ENCODE data around the gene PRAMEF13.
"Not testable (repeated sequence)": the region's sequence is repeated elsewhere in the genome, so short reads cannot be mapped to it uniquely, and the experiment has no call there.

PRAMEF13 gene

GRCh38 chr1:13201309-13201708, at the start of gene PRAMEF13:
TSS of gene PRAMEF13 (minus strand) at chr1:13201409. CDS start at chr1:13199589, 1,820 bp downstream.
- DNase-seq (ENCODE audit: low spot score): not testable (repeated sequence)

GRCh38 chr1:13247122-13247521, 45.9 kb upstream of the PRAMEF13 start:
- DNase-seq (ENCODE audit: low spot score): not testable (repeated sequence)

GRCh38 chr1:13246554-13246871, 45.3 kb upstream of the PRAMEF13 start:
- not testable (repeated sequence) for DNase-seq (ENCODE audit: low spot score)

GRCh38 chr1:13245841-13246553, 44.8 kb upstream of the PRAMEF13 start:
- DNase-seq (ENCODE audit: low spot score): not testable (repeated sequence)

- not testable (repeated sequence) for DNase-seq (ENCODE audit: low spot score)
These were observed 42.5 kb upstream of the PRAMEF13 start for GRCh38 chr1:13243536-13244263.

GRCh38 chr1:13239633-13240032, 38.4 kb upstream of the PRAMEF13 start:
- DNase-seq (ENCODE audit: low spot score): not testable (repeated sequence)

GRCh38 chr1:13237572-13237971, 36.4 kb upstream of the PRAMEF13 start:
- not testable (repeated sequence) for DNase-seq (ENCODE audit: low spot score)

GRCh38 chr1:13234057-13234456, 32.8 kb upstream of the PRAMEF13 start:
- DNase-seq (ENCODE audit: low spot score): not testable (repeated sequence)

- DNase-seq (ENCODE audit: low spot score): not testable (repeated sequence)
These were observed 30.8 kb upstream of the PRAMEF13 start for GRCh38 chr1:13232056-13232455.

GRCh38 chr1:13231061-13231750, 30.0 kb upstream of the PRAMEF13 start:
- DNase-seq (ENCODE audit: low spot score): not testable (repeated sequence)

GRCh38 chr1:13230601-13231000, 29.4 kb upstream of the PRAMEF13 start:
- not testable (repeated sequence) for DNase-seq (ENCODE audit: low spot score)

- not testable (repeated sequence) for DNase-seq (ENCODE audit: low spot score)
These were observed 28.9 kb upstream of the PRAMEF13 start for GRCh38 chr1:13230096-13230495.

- DNase-seq (ENCODE audit: low spot score): no peak
These were observed 27.2 kb upstream of the PRAMEF13 start for GRCh38 chr1:13228343-13228781.

GRCh38 chr1:13227271-13228055, 26.3 kb upstream of the PRAMEF13 start:
- DNase-seq (ENCODE audit: low spot score): not testable (repeated sequence)

- not testable (repeated sequence) for DNase-seq (ENCODE audit: low spot score)
These were observed 24.5 kb upstream of the PRAMEF13 start, which contains the start of gene PRAMEF18 for GRCh38 chr1:13225675-13226204. TSS of gene PRAMEF18 (minus strand) at chr1:13226154. CDS start at chr1:13226106, 48 bp downstream.

- no peak for DNase-seq (ENCODE audit: low spot score)
These were observed 23.4 kb upstream of the PRAMEF13 start for GRCh38 chr1:13224480-13225060.

- DNase-seq (ENCODE audit: low spot score): not testable (repeated sequence)
These were observed 21.6 kb upstream of the PRAMEF13 start for GRCh38 chr1:13222788-13223187.

- not testable (repeated sequence) for DNase-seq (ENCODE audit: low spot score)
These were observed 18.0 kb upstream of the PRAMEF13 start for GRCh38 chr1:13219203-13219602.

- not testable (repeated sequence) for DNase-seq (ENCODE audit: low spot score)
These were observed 15.4 kb upstream of the PRAMEF13 start for GRCh38 chr1:13216619-13217018.

GRCh38 chr1:13208712-13209111, 7.5 kb upstream of the PRAMEF13 start:
- DNase-seq (ENCODE audit: low spot score): not testable (repeated sequence)

GRCh38 chr1:13171548-13171947, 29.7 kb downstream of the PRAMEF13 start, which contains the start of gene PRAMEF9:
TSS of gene PRAMEF9 (plus strand) at chr1:13171848. CDS start at chr1:13175281, 3,433 bp downstream.
- DNase-seq (ENCODE audit: low spot score): not testable (repeated sequence)

All from D341Med (cell line).